Stimulated activated CD8-positive, alpha-beta memory T cell treated with anti-CD3 and anti-CD28 coated beads, Interleukin-4, amount 100 ng/mL, for 24 hours (primary cell): ENCODE results near the gene SNX20.

Experiments used
- DNase-seq: peaks from one replicate; pipeline ENCODE4 v3.0.0-alpha.2; 2020; ENCODE audit warnings: low read depth

Gene SNX20

GRCh38 chr16:50680556-50680893 is 587 bp downstream of the SNX20 start:
- DNase-seq, result no peak

GRCh38 chr16:50679676-50680555 is 1.2 kb downstream of the SNX20 start:
- no peak for DNase-seq

- DNase-seq, result no peak
Measured at GRCh38 chr16:50679266-50679665, 1.8 kb downstream of the SNX20 start.

GRCh38 chr16:50678531-50678930 is 2.6 kb downstream of the SNX20 start:
- DNase-seq, result no peak

- DNase-seq, result no peak
Measured at GRCh38 chr16:50677351-50677750, 3.8 kb downstream of the SNX20 start.

GRCh38 chr16:50676684-50677225 is 4.4 kb downstream of the SNX20 start:
- DNase-seq, result no peak

GRCh38 chr16:50675686-50676610 is 5.2 kb downstream of the SNX20 start:
- DNase-seq, result no peak

- no peak for DNase-seq
Measured at GRCh38 chr16:50674831-50675230, 6.3 kb downstream of the SNX20 start.

- no peak for DNase-seq
Measured at GRCh38 chr16:50673496-50674275, 7.4 kb downstream of the SNX20 start.

- DNase-seq, result no peak
Measured at GRCh38 chr16:50671644-50672260, 9.4 kb downstream of the SNX20 start.

GRCh38 chr16:50670476-50670875 is 10.6 kb downstream of the SNX20 start:
- no peak for DNase-seq

GRCh38 chr16:50669741-50670140 is 11.4 kb downstream of the SNX20 start:
- no peak for DNase-seq

GRCh38 chr16:50668368-50669008 is 12.6 kb downstream of the SNX20 start:
- no peak for DNase-seq

- no peak for DNase-seq
Measured at GRCh38 chr16:50667497-50668367, 13.4 kb downstream of the SNX20 start.

- DNase-seq, result peak; percentile 46
Measured at GRCh38 chr16:50666658-50667496, 14.2 kb downstream of the SNX20 start.

- DNase-seq, result peak; percentile 70
Measured at GRCh38 chr16:50665128-50665878, 15.8 kb downstream of the SNX20 start.

- no peak for DNase-seq
Measured at GRCh38 chr16:50664270-50664669, 16.8 kb downstream of the SNX20 start.

GRCh38 chr16:50662306-50662940 is 18.7 kb downstream of the SNX20 start:
- DNase-seq, result no peak
